Adipose tissue (tissue), 3 donors: Measurements from ENCODE around the gene LRRC2. TPM values are rescaled to one million over a fixed set of nuclear protein-coding genes. Genes with fewer than 3 reads are reported as not detected.
"Not testable (repeated sequence)": the region's sequence is repeated elsewhere in the genome, so short reads cannot be mapped to it uniquely, and the experiment has no call there.

ENCODE experiments used
- H3K27ac ChIP-seq: one replicate; pipeline ENCODE4 v1.5.1; 2013; ENCODE audit warnings: low read depth, low read length
- WGBS, 3 donors: extraction: QIAGEN DNeasy Blood & Tissue Kit; methylation state at CpG; one replicate each; pipeline ENCODE4 v1.1.7; 2013; 5-methylcytosine and 5-hydroxymethylcytosine counted together
- polyA plus RNA-seq, 3 donors: library from polyadenylated mRNA; stranded (reverse); fragments of 200-250 nt; gene quantifications; one replicate each; pipeline ENCODE4 v1.2.3, GENCODE V29; 2013
- donor health status: healthy with polysubstance abuse.
- donor health status: Bipolar disorder and iron deficiency.
- donor health status: healthy.

The LRRC2 gene
- polyA plus RNA-seq, 3 donors, result 0.58 to 6.9 (median 1.2) TPM

GRCh38 chr3:46512191-46512749 lies 53.8 kb downstream of the LRRC2 start:
- no peak overlapping the region for H3K27ac ChIP-seq
- WGBS, 3 donors, result 74 to 83% (median 75%) methylated on average over 2 of the region's 2 CpGs

- H3K27ac ChIP-seq, result no peak overlapping the region
- 77 to 81% (median 80%) methylated on average over 4 of the region's 4 CpGs for WGBS, 3 donors
Measured at GRCh38 chr3:46509661-46510187, 56.4 kb downstream of the LRRC2 start.

DNA sequence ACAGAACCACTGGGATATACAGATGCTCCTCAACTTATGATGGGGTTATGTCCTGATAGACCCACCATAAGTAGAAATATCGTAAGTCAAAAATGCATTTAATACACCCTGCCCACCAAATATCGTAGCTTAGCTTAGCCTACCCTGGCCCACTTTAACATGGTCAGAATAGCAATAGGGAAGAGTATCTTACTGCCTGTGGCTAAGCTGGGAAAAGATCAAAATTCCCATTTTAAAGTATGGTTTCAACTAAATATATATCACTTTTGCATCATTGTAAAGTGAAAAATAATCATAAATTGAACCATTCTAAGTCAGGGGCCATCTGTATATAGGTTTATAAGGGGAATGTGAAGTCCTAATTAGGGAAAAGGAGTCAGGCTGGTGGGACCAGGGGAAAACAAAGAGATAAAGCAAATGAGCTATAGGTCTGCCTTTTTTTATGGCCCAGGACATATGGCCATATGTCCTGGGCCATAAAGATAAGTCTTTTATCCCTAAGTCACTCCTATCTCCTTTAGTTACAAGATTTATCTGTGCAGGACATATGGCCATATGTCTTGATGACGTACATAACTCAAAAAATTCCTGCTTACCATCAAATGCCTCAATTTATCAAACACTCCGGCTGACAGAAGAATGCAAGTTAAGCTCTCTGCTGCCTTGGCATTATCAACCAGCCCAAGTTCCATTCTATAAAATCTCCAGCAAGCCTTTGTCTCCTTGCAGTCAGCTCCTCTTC lies 57.1 kb downstream of the LRRC2 start:
- 90 to 92% (median 91%) methylated on average over 4 of the region's 4 CpGs for WGBS, 3 donors
- no peak overlapping the region for H3K27ac ChIP-seq

GRCh38 chr3:46506526-46506925 lies 59.6 kb downstream of the LRRC2 start:
- H3K27ac ChIP-seq, result no peak overlapping the region
- WGBS, 3 donors, result 75 to 84% (median 79%) methylated on average over 3 of the region's 3 CpGs

- WGBS, 3 donors, result 84 to 91% (median 88%) methylated on average over 10 of the region's 10 CpGs
Measured at GRCh38 chr3:46505953-46506352, 60.1 kb downstream of the LRRC2 start.

GRCh38 chr3:46504789-46505188 lies 61.3 kb downstream of the LRRC2 start:
- no peak overlapping the region for H3K27ac ChIP-seq
- 71 to 81% (median 78%) methylated on average over 5 of the region's 5 CpGs for WGBS, 3 donors

More at GRCh38 chr3:46505953-46506352, 60.1 kb downstream of the LRRC2 start:
- no peak overlapping the region for H3K27ac ChIP-seq

GRCh38 chr3:46503200-46503874 lies 62.8 kb downstream of the LRRC2 start:
- 74 to 83% (median 75%) methylated on average over 7 of the region's 7 CpGs for WGBS, 3 donors
- H3K27ac ChIP-seq, result no peak overlapping the region

- WGBS, 3 donors, result 78 to 82% (median 78%) methylated on average over 4 of the region's 4 CpGs
- no peak overlapping the region for H3K27ac ChIP-seq
Measured at GRCh38 chr3:46501702-46502101, 64.4 kb downstream of the LRRC2 start.

- 52 to 74% (median 59%) methylated on average over 5 of the region's 5 CpGs for WGBS, 3 donors
- H3K27ac ChIP-seq, result no peak overlapping the region
Measured at GRCh38 chr3:46500656-46501635, 65.2 kb downstream of the LRRC2 start.

GRCh38 chr3:46498916-46499519 lies 67.1 kb downstream of the LRRC2 start:
- WGBS, 3 donors, result 68 to 82% (median 71%) methylated on average over 6 of the region's 6 CpGs
- no peak overlapping the region for H3K27ac ChIP-seq

- 73 to 79% (median 78%) methylated on average over 9 of the region's 9 CpGs for WGBS, 3 donors
- H3K27ac ChIP-seq, result no peak within 1 kb of the TSS
Measured at GRCh38 chr3:46497556-46498265, 68.4 kb downstream of the LRRC2 start, which contains the start of gene RTP3. Gene RTP3, plus strand, starts transcription at chr3:46497976. Its CDS starts 87 bp downstream, at chr3:46498063.

GRCh38 chr3:46496746-46497555 lies 69.2 kb downstream of the LRRC2 start:
- no peak overlapping the region for H3K27ac ChIP-seq
- 58 to 62% (median 61%) methylated on average over 9 of the region's 9 CpGs for WGBS, 3 donors

DNA sequence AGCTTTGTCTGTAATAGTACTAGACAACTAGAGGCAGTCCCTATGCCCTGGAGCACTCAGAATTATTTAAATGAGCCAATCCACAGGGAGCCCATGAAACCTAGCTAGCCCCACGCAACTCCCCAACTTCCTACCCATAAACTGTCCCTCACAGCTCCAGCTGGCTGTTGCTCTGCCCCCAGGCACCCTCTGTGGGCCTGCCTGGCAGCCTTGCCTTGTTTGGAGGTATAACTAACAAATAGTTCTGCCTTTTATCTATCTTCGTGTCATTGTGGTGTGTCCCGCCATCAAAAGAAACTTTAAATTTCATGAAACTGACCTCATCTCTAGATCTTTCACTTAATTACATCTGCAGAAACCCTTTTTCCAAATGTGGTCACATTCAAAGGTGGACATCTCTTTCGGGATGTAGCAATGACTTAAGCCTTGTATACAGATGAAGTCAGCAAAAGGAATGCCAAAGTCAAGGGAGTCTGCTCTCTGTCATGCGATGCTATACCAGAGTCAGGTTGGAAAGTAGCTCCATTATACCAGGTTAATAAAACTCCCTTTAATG lies 70.1 kb downstream of the LRRC2 start:
- 78 to 88% (median 85%) methylated on average over 5 of the region's 5 CpGs for WGBS, 3 donors
- H3K27ac ChIP-seq, result no peak overlapping the region

DNA sequence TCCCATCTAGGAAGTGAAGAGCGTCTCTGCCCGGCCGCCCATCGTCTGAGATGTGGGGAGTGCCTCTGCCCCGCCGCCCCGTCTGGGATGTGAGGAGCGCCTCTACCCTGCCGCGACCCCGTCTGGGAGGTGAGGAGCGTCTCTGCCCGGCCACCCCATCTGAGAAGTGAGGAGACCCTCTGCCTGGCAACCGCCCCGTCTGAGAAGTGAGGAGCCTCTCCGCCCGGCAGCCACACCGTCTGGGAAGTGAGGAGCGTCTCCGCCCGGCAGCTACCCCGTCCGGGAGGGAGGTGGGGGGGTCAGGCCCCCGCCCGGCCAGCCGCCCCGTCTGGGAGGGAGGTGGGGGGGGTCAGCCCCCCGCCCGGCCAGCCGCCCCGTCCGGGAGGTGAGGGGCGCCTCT lies 71.6 kb downstream of the LRRC2 start:
- WGBS, 3 donors, result 94 to 99% (median 98%) methylated on average over 6 to 27 of the region's 33 CpGs
- not testable (repeated sequence) for H3K27ac ChIP-seq

GRCh38 chr3:46492890-46493547 lies 73.1 kb downstream of the LRRC2 start:
- 71 to 91% (median 90%) methylated on average over 6 of the region's 6 CpGs for WGBS, 3 donors

More at GRCh38 chr3:46492890-46493547, 73.1 kb downstream of the LRRC2 start:
- no peak overlapping the region for H3K27ac ChIP-seq
